ENCODE measurements around the gene ZNF562. TPM values are rescaled to one million over a fixed set of nuclear protein-coding genes. Genes with fewer than 3 reads are reported as not detected.
A peak's percentile ranks its signal among the peaks of the same experiment; 100 is the strongest.

Gene ZNF562
- total and polyA plus RNA-seq, 10 of the 15 experiments (the other 5 are each of a cell fraction or from before 2014, with no cell fraction given), result 5.2 to 21.1 (median 10.7) TPM

- TF ChIP-seq ZNF592 (IDR thresholded peaks at IDR 0.05), result no peak
- TF ChIP-seq FOS (IDR thresholded peaks at IDR 0.05; ENCODE audit: borderline replicate concordance, extremely low read depth, insufficient read length), result no peak
- TF ChIP-seq RBBP5 (conservative IDR thresholded peaks at IDR 0.05), result no peak
- no peak for TF ChIP-seq ZSCAN29 (IDR thresholded peaks at IDR 0.05)
- no peak for TF ChIP-seq RCOR1 (conservative IDR thresholded peaks at IDR 0.05; ENCODE audit: low read depth, low read length)
- no peak for TF ChIP-seq KLF5 (IDR thresholded peaks at IDR 0.05; ENCODE audit: partially characterized antibody)
- peak; percentile 69 to 78 for TF ChIP-seq SRF (IDR thresholded peaks at IDR 0.05; ENCODE audit: low read depth in 2 of 2, low read length in 2 of 2)
- TF ChIP-seq MXI1 (IDR thresholded peaks at IDR 0.05; ENCODE audit: low read depth, low read length), result peak; percentile 73
- TF ChIP-seq HDAC2 (IDR thresholded peaks at IDR 0.05), result no peak
- peak; percentile 24; the same call in 1 of the 2 replicates for TF ChIP-seq TCF7 (IDR thresholded peaks at IDR 0.05; ENCODE audit: borderline replicate concordance)
- peak; percentile 19; the same call in 1 of the 2 replicates for TF ChIP-seq PKNOX1 (IDR thresholded peaks at IDR 0.05)
- peak; percentile 80 for TF ChIP-seq NBN (IDR thresholded peaks at IDR 0.05)
- no peak for TF ChIP-seq CUX1 (IDR thresholded peaks at IDR 0.05; ENCODE audit: insufficient replicate concordance, low read depth, low read length)
- TF ChIP-seq NR2F1 (conservative IDR thresholded peaks at IDR 0.05), result peak; percentile 69
- no peak for TF ChIP-seq SKIL (IDR thresholded peaks at IDR 0.05; ENCODE audit: low read depth, poor library complexity, severe bottlenecking)
- no peak for TF ChIP-seq CBX5 (IDR thresholded peaks at IDR 0.05; ENCODE audit: low read depth)
Observed at GRCh38 chr19:9674663-9675357, at the start of gene ZNF562 (continued).
